ENCODE data around the gene CDHR1. TPM values are rescaled to one million over a fixed set of nuclear protein-coding genes. Genes with fewer than 3 reads are reported as not detected.

The CDHR1 gene
- total and polyA plus RNA-seq, 2 of the 8 experiments (the other 6 are each of a cell fraction or from before 2014, with no cell fraction given) = 3.9 to 10.5 TPM

DNA sequence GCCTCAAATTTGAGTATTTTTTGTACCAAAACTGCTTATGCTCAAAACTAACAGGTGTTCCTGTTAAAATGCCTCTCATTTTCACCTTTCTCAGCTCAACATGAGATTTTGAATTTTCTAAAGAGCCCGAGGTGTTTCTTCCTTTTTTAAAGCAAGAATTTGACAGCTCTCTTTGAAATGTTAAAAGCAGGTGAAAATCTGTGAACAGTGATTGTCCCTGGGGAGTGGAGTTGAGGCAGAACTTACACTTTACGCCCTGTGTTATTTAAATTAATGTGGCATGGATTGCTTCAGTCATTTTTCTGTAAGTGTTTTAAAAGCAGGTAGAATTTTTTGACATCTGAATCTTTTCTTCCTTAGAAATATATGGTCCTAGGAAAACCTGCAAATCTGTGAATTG is 29.9 kb upstream of the CDHR1 start:
- no peaks in the 10 kb centered on the region for H4K20me1 ChIP-seq (replicated peaks in 1 of 2; ENCODE audit: control insufficient read depth in 1 of 2, insufficient read depth in 2 of 2, low read length in 2 of 2)
- H3K4me1 ChIP-seq (replicated peaks in 1 of 4; ENCODE audit: control insufficient read depth in 3 of 4, insufficient read depth in 4 of 4, low read length in 3 of 4) = peaks cover 11 to 37% (median 25%) of the 10 kb centered on the region in 4 experiments; a peak in 6 of 7 replicates
- no peak overlapping the region for H3K23ac ChIP-seq (ENCODE audit: insufficient read length)
- TF ChIP-seq FOSL1 (IDR thresholded peaks at IDR 0.05; ENCODE audit: insufficient read depth, low read depth, low read length) (no peak), JUND (IDR thresholded peaks at IDR 0.05; ENCODE audit: low read length) (no peak), CHD2 (IDR thresholded peaks at IDR 0.05; ENCODE audit: low read length) (no peak), RAD21 (IDR thresholded peaks at IDR 0.05 in 1 of 2, conservative IDR thresholded peaks at IDR 0.05 in 1 of 2; ENCODE audit: low read depth in 2 of 2, low read length in 2 of 2) (no peak), TBP (IDR thresholded peaks at IDR 0.05; ENCODE audit: low read depth, low read length) (no peak), SRF (IDR thresholded peaks at IDR 0.05; ENCODE audit: low read depth, low read length) (no peak)
- TF ChIP-seq, protein P1, sequence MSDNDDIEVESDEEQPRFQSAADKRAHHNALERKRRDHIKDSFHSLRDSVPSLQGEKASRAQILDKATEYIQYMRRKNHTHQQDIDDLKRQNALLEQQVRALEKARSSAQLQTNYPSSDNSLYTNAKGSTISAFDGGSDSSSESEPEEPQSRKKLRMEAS (IDR thresholded peaks at IDR 0.05) = no peak
- FAIRE-seq (no peak), DNase-seq (ENCODE audit: low read depth in 1 of 2, low spot score in 2 of 2) (no peak)
- peak overlapping the region; percentile 1 to 5; a peak in 2 of 4 replicates for H3K4me2 ChIP-seq (ENCODE audit: insufficient read depth in 1 of 2, low read depth in 2 of 2, low read length in 2 of 2)
- H2AK5ac ChIP-seq (ENCODE audit: low read depth, low read length) = no peak overlapping the region
- H3K79me1 ChIP-seq (ENCODE audit: low read depth, low read length) = no peaks in the 10 kb centered on the region
- H3K27ac ChIP-seq (ENCODE audit: low read depth, low read length) = no peak overlapping the region
- no peaks in the 10 kb centered on the region for H3K23me2 ChIP-seq (ENCODE audit: low read depth, low read length)
- H3K18ac ChIP-seq (ENCODE audit: extremely low read depth, low read length) = peak overlapping the region; percentile 39; the same call in 1 of the 2 replicates
- no peaks in the 10 kb centered on the region for H3K36me3 ChIP-seq (ENCODE audit: control insufficient read depth in 2 of 4, insufficient read depth in 4 of 4, low read length in 3 of 4)
- H3K79me2 ChIP-seq (ENCODE audit: control insufficient read depth in 1 of 2, insufficient read depth in 2 of 2, low read length in 2 of 2) = no peaks in the 10 kb centered on the region
- H3K9ac ChIP-seq (replicated peaks in 1 of 4; ENCODE audit: extremely low read depth in 1 of 4, low read depth in 3 of 4, low read length in 3 of 4) = no peak overlapping the region
- H3K4me3 ChIP-seq (ENCODE audit: extremely low read depth in 1 of 4, insufficient read depth in 2 of 4, low read depth in 3 of 4, low read length in 4 of 4) = peak overlapping the region in 1 of 4 experiments; percentile 1; a peak in 1 of 8 replicates
- H2BK20ac ChIP-seq (ENCODE audit: low read length) = no peak overlapping the region
- H3K4ac ChIP-seq (replicated peaks; ENCODE audit: insufficient read length, low read depth, low read length) = no peak overlapping the region
- no peak overlapping the region for H3K14ac ChIP-seq (ENCODE audit: insufficient read length)
- WGBS, 2 experiments (ENCODE audit: extremely low coverage in 1 of 2, insufficient coverage in 1 of 2, insufficient read length in 1 of 2, insufficient replicate concordance in 2 of 2, low coverage in 1 of 2, low lambda C conversion rate in 2 of 2, missing lambda C conversion rate in 1 of 2) = 26% methylated on average over 2 of the region's 2 CpGs; no CpG with 5 or more reads in 1 of the 2 experiments
- no peaks in the 10 kb centered on the region for H3K9me3 ChIP-seq (ENCODE audit: insufficient read depth in 2 of 2, low read depth in 1 of 2, low read length in 1 of 2)
- H4K8ac ChIP-seq (ENCODE audit: extremely low read depth, insufficient read depth, low read length) = no peak overlapping the region
- no peak overlapping the region for H3K56ac ChIP-seq (replicated peaks; ENCODE audit: insufficient read length, low read depth, low read length)
- ChIA-PET CTCF (ENCODE audit: partially characterized antibody) (interaction anchor here (0.9 to 10.9 kb wide), 7 partner anchors 9 to 374 kb away, joined by 3 to 95 read pairs (median 4); partner anchors contain the start of gene GPR15LG), POLR2A (ENCODE audit: partially characterized antibody) (interaction anchor here (0.7 to 1.7 kb wide), 3 partner anchors 8 to 1084 kb away, joined by 3 to 9 read pairs (median 3); no protein-coding TSS in a partner anchor)
- 0 out of 2 replicates have a peak overlapping the region, but pooled peaks have one; percentile 39 for H2BK12ac ChIP-seq (ENCODE audit: low read depth, low read length)
- H2BK5ac ChIP-seq (ENCODE audit: low read depth, low read length) = 0 out of 2 replicates have a peak overlapping the region, but pooled peaks have one; percentile 18
- H2BK15ac ChIP-seq (ENCODE audit: low read length) = no peak overlapping the region
- no peaks in the 10 kb centered on the region for H3K27me3 ChIP-seq (replicated peaks in 1 of 4; ENCODE audit: control insufficient read depth in 3 of 4, extremely low read depth in 1 of 4, insufficient read depth in 3 of 4, low read length in 3 of 4)
- no peak overlapping the region for H2AFZ ChIP-seq (ENCODE audit: low read length)
- no peak overlapping the region for H2BK120ac ChIP-seq (replicated peaks; ENCODE audit: low read depth, low read length)
- no peak overlapping the region for H4K91ac ChIP-seq (replicated peaks; ENCODE audit: insufficient read length, low read length)
- no peak overlapping the region for H4K5ac ChIP-seq (ENCODE audit: insufficient read length, low read depth, low read length)

Measured in H1 (cell line).